ENCODE measurements around the gene ALG12. TPM values are rescaled to one million over a fixed set of nuclear protein-coding genes. Genes with fewer than 3 reads are reported as not detected.
A peak's percentile ranks its signal among the peaks of the same experiment; 100 is the strongest.

ALG12 gene
- total RNA-seq, 1 experiment from 2014 or later: 19.6 TPM

- Histone ChIP-seq H3K4me3 (0 out of 2 replicates have a peak overlapping the region, but pooled peaks have one; percentile 9), H3K9me3 (replicated peaks) (0 out of 2 replicates have a peak, but pooled peaks cover under 1% of the 10 kb centered on the region), H3K36me3 (no peaks in the 10 kb centered on the region), H3K4me1 (replicated peaks) (peaks cover 27% of the 10 kb centered on the region), H3K27me3 (replicated peaks) (no peaks in the 10 kb centered on the region), H3K27ac (no peak overlapping the region)
- DNase-seq (ENCODE audit: low read depth in 1 of 2, low spot score in 2 of 2): peak in 1 of 2 experiments; percentile 75
Observed at GRCh38 chr22:49934891-49935557, 16.8 kb upstream of the ALG12 start.

DNA sequence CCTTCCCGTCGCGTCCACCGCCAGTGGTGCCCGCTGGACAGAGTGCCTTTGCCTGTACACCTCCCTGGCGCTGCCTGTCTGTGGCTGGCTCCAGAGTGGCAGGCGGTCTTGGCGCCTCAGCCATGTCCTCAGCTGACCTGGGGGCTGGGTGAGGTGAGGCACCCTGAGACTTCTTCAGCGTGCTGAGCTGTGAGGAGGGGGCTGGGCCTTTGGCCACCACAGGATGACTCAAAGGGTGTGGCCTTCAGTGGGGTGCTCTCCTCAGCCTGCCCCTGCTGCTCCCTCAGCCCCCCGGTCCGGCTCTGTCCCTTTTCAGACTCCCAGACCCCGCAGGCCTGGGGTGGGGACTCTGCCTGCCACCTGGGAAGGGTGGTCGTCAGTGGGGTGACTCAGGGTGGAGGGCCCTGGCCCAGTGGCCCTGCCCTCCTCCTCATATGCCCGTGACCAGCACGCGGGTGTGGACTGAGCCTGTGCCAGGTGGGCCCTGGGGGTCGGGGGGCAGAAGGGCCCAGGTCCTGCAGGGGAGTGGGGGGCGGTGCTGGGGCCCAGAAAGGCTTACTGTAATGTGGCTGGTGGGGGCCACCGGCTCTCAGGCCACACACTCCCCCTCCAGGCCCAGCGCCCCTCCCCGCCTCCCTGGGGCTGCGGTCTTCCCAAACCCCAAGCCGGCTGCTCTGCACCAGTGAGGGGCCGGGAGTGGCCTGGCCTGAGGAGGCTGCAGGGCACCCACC, 16.1 kb upstream of the ALG12 start:
- DNase-seq (ENCODE audit: low read depth in 1 of 2, low spot score in 2 of 2): no peak
- Histone ChIP-seq H3K4me3 (no peak overlapping the region), H3K9me3 (replicated peaks) (0 out of 2 replicates have a peak, but pooled peaks cover 5% of the 10 kb centered on the region), H3K27ac (no peak overlapping the region), H3K27me3 (replicated peaks) (no peaks in the 10 kb centered on the region), H3K36me3 (no peaks in the 10 kb centered on the region), H3K4me1 (replicated peaks) (peaks cover 34% of the 10 kb centered on the region)

DNA sequence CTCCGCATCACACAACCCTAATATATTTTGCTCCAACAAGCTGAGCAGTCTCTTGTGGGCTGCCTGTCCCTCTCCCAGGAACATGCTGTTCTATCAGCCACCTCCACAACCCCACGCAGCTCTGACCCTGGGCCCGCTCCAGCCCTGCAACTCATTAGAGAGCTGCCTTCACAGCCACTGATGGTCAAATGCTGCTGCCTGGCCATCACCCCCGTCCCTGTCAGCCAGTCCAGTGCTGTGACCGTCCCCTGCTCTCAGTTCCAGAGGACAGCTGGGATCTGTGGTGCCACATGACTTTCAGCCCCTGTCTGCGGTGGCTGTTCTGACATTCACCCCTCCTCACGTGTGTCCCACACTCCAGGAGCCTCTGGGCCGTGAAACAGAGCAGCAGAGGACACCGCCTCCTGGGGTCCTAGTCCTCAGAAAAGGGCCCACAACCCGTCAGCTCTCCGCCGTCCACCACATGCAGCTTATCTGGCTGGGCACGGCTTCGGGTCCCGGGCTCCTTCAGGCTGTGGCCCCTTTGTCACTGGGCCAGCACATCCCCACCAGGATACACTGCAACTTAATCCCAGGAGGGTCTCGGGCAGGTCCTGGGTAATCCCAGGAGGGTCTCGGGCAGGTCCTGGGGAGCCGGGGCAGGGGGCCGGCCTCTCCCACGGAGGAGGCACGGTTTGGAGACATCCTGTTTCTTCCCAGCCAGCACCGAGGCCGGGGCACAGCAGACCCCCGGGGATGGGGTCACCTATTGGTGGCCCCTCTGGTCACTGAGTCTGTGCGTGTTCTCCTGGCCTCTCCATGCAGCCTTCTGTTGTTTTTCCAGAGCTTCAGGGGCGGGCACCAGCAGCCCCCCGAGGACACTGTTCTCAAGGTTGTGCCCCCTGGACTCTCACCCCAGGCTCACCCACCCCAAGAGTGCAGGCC, 15.3 kb upstream of the ALG12 start:
- DNase-seq (ENCODE audit: low read depth in 1 of 2, low spot score in 2 of 2): no peak

GRCh38 chr22:49930596-49931412, 12.6 kb upstream of the ALG12 start:
- H3K27me3 ChIP-seq (replicated peaks): no peaks in the 10 kb centered on the region
- 0 out of 2 replicates have a peak, but pooled peaks cover 5% of the 10 kb centered on the region for H3K9me3 ChIP-seq (replicated peaks)
- H3K27ac ChIP-seq: no peak overlapping the region
- no peaks in the 10 kb centered on the region for H3K36me3 ChIP-seq
- H3K4me1 ChIP-seq (replicated peaks): peaks cover 27% of the 10 kb centered on the region
- peak; percentile 66 to 75 for DNase-seq (ENCODE audit: low read depth in 1 of 2, low spot score in 2 of 2)
- no peak overlapping the region for H3K4me3 ChIP-seq

More for the DNA sequence above, 15.3 kb upstream of the ALG12 start:
- no peak overlapping the region for H3K27ac ChIP-seq
- no peaks in the 10 kb centered on the region for H3K36me3 ChIP-seq
- no peak overlapping the region for H3K4me3 ChIP-seq
- 0 out of 2 replicates have a peak, but pooled peaks cover 5% of the 10 kb centered on the region for H3K9me3 ChIP-seq (replicated peaks)
- H3K27me3 ChIP-seq (replicated peaks): no peaks in the 10 kb centered on the region
- H3K4me1 ChIP-seq (replicated peaks): peaks cover 34% of the 10 kb centered on the region

DNA sequence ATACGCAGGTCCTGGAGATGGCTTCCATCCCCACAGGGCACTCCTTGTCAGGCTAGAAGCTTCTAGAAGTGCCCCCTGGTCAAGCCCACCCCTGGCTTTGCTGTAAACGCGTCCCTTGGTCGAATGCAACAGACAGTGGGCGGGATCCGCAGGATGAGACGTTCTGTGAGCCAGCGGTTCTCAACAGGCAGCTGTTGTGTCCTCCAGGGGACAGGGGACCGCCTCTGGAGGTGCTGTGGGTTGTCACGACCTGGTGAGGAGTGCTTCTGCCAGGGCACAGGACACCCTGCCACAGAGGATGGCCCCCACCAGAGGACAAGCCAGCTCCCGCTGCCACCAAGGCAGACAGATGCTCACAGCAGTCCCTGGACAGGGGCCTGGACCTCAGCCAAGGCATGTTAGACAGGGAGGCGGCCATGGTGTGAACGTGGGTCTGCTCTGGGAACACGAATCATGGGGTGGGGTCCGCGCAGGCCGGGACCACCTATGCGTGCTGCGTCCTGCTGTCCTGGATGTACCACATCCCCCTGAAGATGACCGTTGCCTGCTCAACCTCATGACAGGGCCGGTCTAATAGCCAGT, 11.8 kb upstream of the ALG12 start:
- no peaks in the 10 kb centered on the region for H3K36me3 ChIP-seq
- peaks cover 27% of the 10 kb centered on the region for H3K4me1 ChIP-seq (replicated peaks)
- H3K4me3 ChIP-seq: no peak overlapping the region
- H3K9me3 ChIP-seq (replicated peaks): 0 out of 2 replicates have a peak, but pooled peaks cover 5% of the 10 kb centered on the region
- H3K27me3 ChIP-seq (replicated peaks): no peaks in the 10 kb centered on the region
- DNase-seq (ENCODE audit: low read depth in 1 of 2, low spot score in 2 of 2): no peak
- no peak overlapping the region for H3K27ac ChIP-seq

GRCh38 chr22:49929211-49929979, 11.2 kb upstream of the ALG12 start:
- H3K4me1 ChIP-seq (replicated peaks): peaks cover 20% of the 10 kb centered on the region
- no peak overlapping the region for H3K4me3 ChIP-seq
- 0 out of 2 replicates have a peak, but pooled peaks cover 5% of the 10 kb centered on the region for H3K9me3 ChIP-seq (replicated peaks)
- no peak for DNase-seq (ENCODE audit: low read depth in 1 of 2, low spot score in 2 of 2)
- no peak overlapping the region for H3K27ac ChIP-seq
- H3K36me3 ChIP-seq: no peaks in the 10 kb centered on the region
- H3K27me3 ChIP-seq (replicated peaks): no peaks in the 10 kb centered on the region

DNA sequence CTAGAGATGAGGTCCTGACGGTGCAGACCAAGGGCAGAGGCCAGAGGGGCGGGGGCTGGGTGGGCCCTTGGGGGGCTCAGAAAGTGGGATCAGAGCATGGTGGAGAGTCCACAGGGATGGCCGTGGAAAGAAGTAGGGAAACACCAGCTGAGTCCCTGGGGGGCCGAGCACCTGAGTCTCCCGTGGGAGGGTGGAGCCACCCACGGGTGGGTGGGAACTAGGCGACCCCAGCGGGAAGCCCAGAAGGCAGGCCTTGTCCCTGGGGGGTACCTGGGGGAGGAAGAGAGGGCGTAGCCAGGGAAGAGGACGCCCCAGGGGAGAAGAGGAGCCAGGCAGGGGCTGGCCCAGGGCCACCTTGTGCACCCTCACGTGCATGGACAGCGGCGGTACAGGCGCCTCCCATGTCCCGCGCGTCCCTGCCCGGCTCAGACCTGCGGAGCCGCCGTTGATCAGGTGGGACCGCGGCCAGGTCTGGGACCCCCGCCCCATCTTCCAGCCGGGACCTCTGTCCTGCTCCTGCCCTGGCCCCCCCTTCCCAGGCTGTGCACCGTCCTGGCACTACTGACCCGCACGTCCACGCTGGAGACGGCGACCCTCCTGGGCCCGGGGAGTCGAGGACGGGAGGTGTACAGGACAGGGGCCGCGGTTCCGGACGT, 10.4 kb upstream of the ALG12 start:
- no peaks in the 10 kb centered on the region for H3K27me3 ChIP-seq (replicated peaks)
- H3K9me3 ChIP-seq (replicated peaks): 0 out of 2 replicates have a peak, but pooled peaks cover 5% of the 10 kb centered on the region
- no peak overlapping the region for H3K4me3 ChIP-seq

DNA sequence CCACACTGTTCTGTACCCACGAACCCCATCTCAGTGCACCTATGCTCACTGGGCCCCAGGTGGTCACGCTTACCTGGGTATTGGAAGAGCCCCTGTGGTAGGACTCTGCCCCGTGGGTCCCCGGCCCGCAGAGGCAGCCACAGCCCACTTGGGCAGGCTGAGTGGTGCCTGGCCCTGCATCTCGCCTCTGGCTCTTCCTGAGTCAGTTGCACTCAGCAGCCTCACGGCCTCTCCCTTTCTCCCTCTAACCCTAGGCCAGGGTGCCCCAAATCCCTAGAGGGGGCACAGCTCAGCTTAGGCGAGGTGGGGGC, 9.9 kb upstream of the ALG12 start:
- Histone ChIP-seq H3K4me3 (no peak overlapping the region), H3K27me3 (replicated peaks) (no peaks in the 10 kb centered on the region), H3K27ac (no peak overlapping the region), H3K36me3 (no peaks in the 10 kb centered on the region), H3K9me3 (replicated peaks) (0 out of 2 replicates have a peak, but pooled peaks cover 5% of the 10 kb centered on the region), H3K4me1 (replicated peaks) (peaks cover 15% of the 10 kb centered on the region)
- no peak for DNase-seq (ENCODE audit: low read depth in 1 of 2, low spot score in 2 of 2)

More for the DNA sequence above, 10.4 kb upstream of the ALG12 start:
- DNase-seq (ENCODE audit: low read depth in 1 of 2, low spot score in 2 of 2): no peak
- H3K36me3 ChIP-seq: no peaks in the 10 kb centered on the region
- peaks cover 15% of the 10 kb centered on the region for H3K4me1 ChIP-seq (replicated peaks)
- H3K27ac ChIP-seq: no peak overlapping the region

- H3K27me3 ChIP-seq (replicated peaks): no peaks in the 10 kb centered on the region
- no peaks in the 10 kb centered on the region for H3K36me3 ChIP-seq
- H3K9me3 ChIP-seq (replicated peaks): 0 out of 2 replicates have a peak, but pooled peaks cover 5% of the 10 kb centered on the region
- H3K4me3 ChIP-seq: no peak overlapping the region
- no peak for DNase-seq (ENCODE audit: low read depth in 1 of 2, low spot score in 2 of 2)
- no peak overlapping the region for H3K27ac ChIP-seq
- peaks cover 15% of the 10 kb centered on the region for H3K4me1 ChIP-seq (replicated peaks)
Observed at GRCh38 chr22:49927483-49928184, 9.4 kb upstream of the ALG12 start.

DNA sequence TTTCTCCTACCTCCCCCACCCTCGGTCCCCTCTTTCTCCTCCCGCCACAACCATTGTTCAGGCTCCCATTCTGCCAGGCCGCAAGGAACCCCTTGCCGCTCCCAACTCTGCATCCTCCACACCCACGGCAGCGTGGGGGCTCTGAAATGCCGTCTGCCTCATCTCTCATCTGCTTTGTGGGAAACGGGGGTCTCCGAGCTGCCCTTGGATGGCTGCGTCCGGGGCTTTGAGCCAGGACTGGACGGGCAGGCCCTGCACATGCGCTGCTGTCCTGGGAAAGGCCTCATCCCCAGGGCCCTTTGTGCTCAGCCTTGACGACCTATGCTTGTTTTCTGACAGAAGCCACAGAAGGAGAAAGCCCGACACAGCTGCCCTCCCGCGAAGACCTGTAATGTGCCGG, 8.7 kb upstream of the ALG12 start:
- DNase-seq (ENCODE audit: low read depth in 1 of 2, low spot score in 2 of 2): no peak
- 0 out of 2 replicates have a peak, but pooled peaks cover 5% of the 10 kb centered on the region for H3K9me3 ChIP-seq (replicated peaks)
- H3K4me3 ChIP-seq: no peak overlapping the region
- no peak overlapping the region for H3K27ac ChIP-seq
- peaks cover 15% of the 10 kb centered on the region for H3K4me1 ChIP-seq (replicated peaks)
- H3K27me3 ChIP-seq (replicated peaks): no peaks in the 10 kb centered on the region
- H3K36me3 ChIP-seq: no peaks in the 10 kb centered on the region

- H3K4me1 ChIP-seq (replicated peaks): peaks cover 13% of the 10 kb centered on the region
- 0 out of 2 replicates have a peak, but pooled peaks cover 5% of the 10 kb centered on the region for H3K9me3 ChIP-seq (replicated peaks)
- no peaks in the 10 kb centered on the region for H3K27me3 ChIP-seq (replicated peaks)
- H3K27ac ChIP-seq: no peak overlapping the region
- peaks cover 10% of the 10 kb centered on the region for H3K36me3 ChIP-seq
- H3K4me3 ChIP-seq: no peak overlapping the region
- DNase-seq (ENCODE audit: low read depth in 1 of 2, low spot score in 2 of 2): no peak
Observed at GRCh38 chr22:49925525-49926128, 7.4 kb upstream of the ALG12 start.

All from SJSA1 (cell line).